KOPT-K1 (cell line): ENCODE results near the gene MEX3A.
"Not testable (repeated sequence)": the region's sequence is repeated elsewhere in the genome, so short reads cannot be mapped to it uniquely, and the experiment has no call there.

Experiments
- H3K27ac ChIP-seq: fragments of 200-600 bp; sonication (generic); 2 replicates; pipeline ENCODE4 v1.5.1; 2016; ENCODE audit warnings: antibody characterized with exemption, mild to moderate bottlenecking, low read depth, low read length; ENCODE audit not compliant: poor library complexity, severe bottlenecking
- H3K36me3 ChIP-seq: fragments of 200-600 bp; sonication (generic); 2 replicates; pipeline ENCODE4 v1.5.1; 2017; ENCODE audit warnings: antibody characterized with exemption, mild to moderate bottlenecking, low read length, moderate library complexity; ENCODE audit not compliant: insufficient read depth
- H3K9me3 ChIP-seq: fragments of 200-600 bp; sonication (generic); 2 replicates; pipeline ENCODE4 v1.5.1; 2017; ENCODE audit warnings: antibody characterized with exemption, low read length, mild to moderate bottlenecking; ENCODE audit not compliant: insufficient read depth, poor library complexity, severe bottlenecking

Gene MEX3A, protein sequence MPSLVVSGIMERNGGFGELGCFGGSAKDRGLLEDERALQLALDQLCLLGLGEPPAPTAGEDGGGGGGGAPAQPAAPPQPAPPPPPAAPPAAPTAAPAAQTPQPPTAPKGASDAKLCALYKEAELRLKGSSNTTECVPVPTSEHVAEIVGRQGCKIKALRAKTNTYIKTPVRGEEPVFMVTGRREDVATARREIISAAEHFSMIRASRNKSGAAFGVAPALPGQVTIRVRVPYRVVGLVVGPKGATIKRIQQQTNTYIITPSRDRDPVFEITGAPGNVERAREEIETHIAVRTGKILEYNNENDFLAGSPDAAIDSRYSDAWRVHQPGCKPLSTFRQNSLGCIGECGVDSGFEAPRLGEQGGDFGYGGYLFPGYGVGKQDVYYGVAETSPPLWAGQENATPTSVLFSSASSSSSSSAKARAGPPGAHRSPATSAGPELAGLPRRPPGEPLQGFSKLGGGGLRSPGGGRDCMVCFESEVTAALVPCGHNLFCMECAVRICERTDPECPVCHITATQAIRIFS

DNA sequence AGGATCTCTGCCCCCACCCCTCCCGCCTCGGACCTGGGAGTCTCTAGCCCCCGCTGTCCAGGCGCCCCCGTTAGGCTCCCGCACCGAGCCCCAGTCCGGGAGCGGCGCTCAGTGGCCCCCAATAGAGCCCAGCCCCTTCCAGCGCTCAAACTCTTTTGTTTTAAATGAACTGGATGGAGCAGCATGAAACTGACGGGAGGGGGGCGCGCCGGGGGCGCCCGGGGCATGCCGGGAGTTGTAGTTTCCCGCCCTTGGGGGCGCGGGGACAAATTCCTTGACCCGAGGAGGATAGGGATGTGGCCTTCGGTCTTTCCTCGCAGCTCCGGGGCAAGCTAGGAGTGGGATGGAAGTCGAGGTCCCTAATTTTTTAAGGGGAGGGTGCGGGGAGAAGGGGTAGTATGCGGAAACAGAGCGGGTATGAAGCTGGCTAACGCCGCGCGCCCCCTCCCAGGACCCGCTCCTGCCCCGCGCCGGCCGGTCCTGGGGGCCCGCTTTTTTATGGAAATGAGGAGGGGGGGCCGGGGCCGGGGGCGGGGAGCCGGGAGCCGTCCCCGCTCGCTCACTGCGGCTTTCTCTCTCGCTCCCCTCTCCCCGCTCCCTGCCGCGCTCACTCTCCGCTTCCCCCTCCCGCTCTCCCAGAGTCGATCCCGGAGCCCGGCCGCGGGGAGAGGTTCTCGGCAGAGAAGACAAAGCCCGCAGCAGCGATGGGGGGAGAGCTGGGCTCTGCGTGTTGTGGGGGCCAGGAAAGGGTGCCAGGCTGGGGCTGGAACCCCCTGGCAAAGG, at the start of gene MEX3A:
Gene MEX3A, minus strand, starts transcription at position 157 of the 783 bp plus-strand sequence. CDS start 467 bp downstream, outside the sequence.
- H3K36me3 ChIP-seq = no peaks in the 10 kb centered on the region
- no peaks in the 10 kb centered on the region for H3K9me3 ChIP-seq
- peak within 1 kb of the TSS; percentile 4 for H3K27ac ChIP-seq

DNA sequence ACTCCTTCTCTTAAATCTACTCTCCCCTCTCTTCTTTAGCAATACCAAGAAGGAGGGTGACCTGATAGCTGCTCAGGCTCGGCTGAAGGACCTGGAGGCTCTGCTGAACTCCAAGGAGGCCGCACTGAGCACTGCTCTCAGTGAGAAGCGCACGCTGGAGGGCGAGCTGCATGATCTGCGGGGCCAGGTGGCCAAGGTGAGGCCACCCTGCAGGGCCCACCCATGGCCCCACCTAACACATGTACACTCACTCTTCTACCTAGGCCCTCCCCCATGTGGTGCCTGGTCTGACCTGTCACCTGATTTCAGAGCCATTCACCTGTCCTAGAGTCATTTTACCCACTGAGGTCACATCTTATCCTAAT, 48.3 kb upstream of the MEX3A start:
- Histone ChIP-seq H3K36me3 (no peaks in the 10 kb centered on the region), H3K9me3 (no peaks in the 10 kb centered on the region), H3K27ac (no peak overlapping the region)

DNA sequence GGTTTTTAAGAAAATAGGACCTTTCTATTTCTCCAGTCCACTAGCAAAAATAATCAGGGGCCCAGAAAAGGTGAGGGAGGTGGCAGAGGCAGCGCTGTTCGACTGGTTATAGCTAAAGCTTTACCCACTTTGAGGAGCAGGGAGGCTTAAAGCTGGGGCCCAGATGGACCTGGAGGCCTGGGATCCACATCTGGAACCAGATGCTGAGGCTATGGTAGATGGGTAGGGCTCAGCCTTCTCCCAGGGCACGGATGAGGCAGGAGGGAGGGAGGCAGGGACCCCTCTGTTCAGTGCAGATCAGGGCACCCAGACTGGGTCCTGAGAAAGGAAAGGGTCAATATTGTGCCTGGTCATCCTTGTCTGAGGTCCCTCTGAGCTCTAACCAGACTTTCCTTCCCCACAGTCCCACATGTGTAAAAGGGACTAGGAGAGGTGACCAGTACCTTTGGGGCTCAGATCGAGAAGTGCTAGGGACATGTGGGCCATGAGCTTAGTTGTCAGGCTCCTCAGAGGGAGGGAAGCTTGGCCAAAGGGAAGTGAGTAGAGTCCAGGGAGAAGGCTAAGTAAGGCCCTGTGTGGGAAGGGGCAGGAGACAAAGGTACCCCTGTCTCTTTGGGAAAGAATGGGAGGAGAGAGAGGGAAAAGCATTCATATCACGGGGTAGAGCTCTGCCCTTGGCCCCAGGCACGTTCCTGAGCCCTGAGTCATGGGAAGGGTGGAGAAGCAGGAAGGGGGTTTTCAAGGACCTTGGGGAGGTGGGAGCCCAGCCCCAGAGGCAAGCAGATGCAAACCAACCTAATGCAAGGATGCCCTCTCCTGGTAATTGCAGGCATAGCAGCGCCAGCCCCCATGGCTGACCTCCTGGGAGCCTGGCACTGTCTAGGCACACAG, 47.7 kb upstream of the MEX3A start:
- Histone ChIP-seq H3K36me3 (no peaks in the 10 kb centered on the region), H3K27ac (no peak overlapping the region), H3K9me3 (no peaks in the 10 kb centered on the region)

DNA sequence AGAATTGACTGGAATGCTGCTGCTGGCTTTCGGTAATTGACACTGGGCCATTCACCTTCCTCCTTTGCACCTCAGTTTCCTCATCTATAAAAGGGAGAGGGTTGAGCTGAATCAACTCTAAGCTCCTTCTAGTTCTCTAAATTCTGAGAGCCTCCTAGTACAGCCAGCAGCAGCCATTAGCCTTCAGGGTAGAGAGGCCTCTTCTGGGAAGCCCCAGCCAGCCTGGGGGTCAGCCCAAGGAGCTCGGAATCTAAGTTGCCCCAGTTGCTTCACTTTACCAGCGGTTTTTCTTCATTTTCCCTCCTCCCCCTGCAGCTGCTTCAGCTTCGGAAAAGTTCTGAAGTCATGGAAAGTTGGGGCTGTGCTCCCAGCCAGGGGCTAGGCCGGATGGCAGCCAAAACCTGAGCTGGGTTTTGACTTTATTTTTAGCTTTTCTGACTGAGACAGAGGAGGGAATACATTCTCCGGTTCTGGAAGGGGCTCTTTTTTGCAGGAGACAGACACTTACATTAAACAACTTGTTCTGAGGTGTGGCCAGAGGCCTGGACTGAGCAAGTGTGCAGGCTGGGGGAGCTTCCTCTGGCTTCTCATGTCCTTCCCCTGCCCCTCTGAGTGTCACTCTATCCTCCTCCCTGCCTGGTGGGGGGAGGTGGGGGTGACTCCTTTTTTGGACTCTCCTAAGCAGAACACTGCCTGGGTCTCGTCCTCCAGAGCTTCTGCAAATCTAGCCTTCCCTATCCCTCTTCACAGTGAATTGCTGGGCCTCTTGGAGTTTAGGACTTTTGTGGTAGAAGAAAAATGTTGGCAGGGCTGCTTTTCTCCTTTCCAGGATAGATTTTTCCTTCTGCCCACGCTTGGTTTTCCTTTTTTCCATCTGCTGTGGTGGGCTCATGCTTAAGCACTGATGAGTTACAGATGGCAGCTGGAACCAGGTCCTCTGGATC, 46.7 kb upstream of the MEX3A start:
- H3K27ac ChIP-seq = no peak overlapping the region
- H3K36me3 ChIP-seq = no peaks in the 10 kb centered on the region

DNA sequence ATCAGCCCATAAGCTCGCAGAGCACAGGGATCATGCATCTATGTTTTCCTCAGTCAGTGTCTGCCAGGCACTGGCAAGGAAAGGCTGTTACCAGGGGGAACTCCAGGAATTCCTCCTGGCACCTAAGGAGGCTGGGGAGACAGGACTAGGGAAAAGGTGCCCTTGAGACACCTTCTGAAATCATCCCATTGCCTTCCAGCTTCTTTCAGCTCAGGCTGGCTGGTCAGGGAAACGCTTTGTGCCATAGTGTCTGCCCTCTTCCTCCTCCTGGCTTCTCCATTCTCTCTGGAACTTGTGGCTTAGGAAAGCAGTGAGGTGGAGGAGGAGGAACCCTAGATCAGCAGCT, 46.0 kb upstream of the MEX3A start:
- Histone ChIP-seq H3K27ac (no peak overlapping the region), H3K36me3 (no peaks in the 10 kb centered on the region), H3K9me3 (no peaks in the 10 kb centered on the region)

More for the DNA sequence above, 46.7 kb upstream of the MEX3A start:
- no peaks in the 10 kb centered on the region for H3K9me3 ChIP-seq

DNA sequence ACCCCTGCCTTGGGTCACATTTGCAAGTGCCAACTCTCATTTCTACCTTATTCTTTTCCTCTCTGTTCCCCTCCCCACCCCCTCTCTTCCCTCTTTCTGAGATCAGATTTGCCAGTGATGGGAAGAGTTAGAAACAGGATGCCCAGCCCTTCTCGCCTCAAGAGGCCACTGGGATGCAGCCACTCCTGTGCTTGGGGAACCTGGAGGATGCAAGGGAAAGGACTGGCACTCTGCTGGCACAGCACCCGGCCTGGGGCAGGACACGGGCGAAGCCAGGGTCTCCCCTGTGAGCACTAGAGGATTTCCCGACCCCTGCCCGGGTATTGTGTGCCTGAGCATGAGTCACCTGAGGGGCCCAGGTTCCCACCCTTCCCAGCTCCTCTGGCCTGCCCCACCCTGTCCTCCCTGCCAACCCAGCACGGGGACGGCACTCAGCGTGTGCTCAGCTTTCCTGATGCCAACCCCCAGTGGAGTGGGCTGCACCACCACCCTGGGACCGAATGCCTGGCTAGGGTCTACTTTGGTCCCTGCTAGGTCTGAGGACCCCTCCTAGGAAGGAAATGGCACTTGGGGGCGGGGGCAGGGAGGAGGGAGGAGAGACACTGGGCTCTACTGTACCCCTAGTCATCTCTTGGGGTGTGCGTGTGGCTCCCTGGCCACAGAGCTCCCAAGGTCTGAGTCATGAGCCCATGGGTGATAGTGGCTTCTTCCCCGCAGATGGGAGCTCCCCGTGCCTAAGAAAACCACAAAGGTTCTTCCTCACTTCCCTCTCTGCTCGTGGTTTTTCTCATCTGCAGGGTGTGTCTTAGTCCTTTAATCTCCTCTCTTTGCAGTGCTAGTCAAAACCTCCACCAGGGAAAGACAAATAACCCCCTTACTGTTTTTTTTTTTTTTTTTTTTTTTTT, 44.6 kb upstream of the MEX3A start:
- H3K9me3 ChIP-seq = no peaks in the 10 kb centered on the region
- no peak overlapping the region for H3K27ac ChIP-seq
- H3K36me3 ChIP-seq = no peaks in the 10 kb centered on the region

DNA sequence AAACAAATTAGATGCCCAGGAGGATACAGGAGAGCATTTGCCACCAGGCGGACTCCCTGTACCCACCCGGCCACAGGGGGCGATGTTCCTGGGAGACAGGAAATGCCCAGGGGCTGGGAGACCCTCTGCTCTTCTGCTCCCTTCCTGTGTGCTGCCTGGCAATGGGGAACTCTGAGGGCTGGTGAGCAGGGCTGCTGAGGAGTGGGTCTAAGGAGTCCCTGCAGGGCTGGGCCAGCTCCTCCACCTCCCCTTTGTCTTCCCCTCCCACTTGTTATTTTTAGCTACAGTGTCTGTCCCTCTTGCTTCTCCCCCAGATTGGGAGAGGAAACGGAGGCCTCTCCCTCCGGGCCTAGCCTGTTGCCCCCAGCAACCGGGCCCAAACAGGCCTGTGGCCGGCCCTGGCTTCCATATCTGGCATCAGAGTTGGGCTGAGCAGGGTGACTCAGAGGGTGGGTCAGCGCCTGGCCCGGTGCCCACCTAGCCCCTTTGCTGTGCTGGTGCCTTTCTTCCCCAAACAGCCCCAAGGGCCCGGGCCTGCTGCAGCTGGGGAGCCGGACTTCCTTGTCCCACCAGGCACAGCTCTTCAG, 43.9 kb upstream of the MEX3A start:
- no peak overlapping the region for H3K27ac ChIP-seq

DNA sequence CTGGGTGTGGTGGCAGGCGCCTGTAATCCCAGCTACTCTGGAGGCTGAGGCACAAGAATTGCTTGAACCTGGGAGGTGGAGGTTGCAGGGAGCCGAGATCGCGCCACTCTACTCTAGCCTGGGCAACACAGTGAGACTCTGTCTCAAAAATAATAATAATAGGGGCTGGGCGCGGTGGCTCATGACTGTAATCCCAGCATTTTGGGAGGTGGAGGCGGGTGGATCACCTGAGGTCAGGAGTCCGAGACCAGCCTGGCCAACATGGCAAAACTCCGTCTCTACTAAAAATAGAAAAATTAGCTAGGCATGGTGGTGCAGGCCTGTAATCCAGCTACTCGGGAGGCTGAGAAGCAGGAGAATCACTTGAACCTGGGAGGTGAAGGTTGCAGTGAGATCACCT, 43.3 kb upstream of the MEX3A start:
- not testable (repeated sequence) for H3K27ac ChIP-seq, H3K36me3 ChIP-seq, H3K9me3 ChIP-seq

More for the DNA sequence above, 43.9 kb upstream of the MEX3A start:
- no peaks in the 10 kb centered on the region for H3K36me3 ChIP-seq
- H3K9me3 ChIP-seq = no peaks in the 10 kb centered on the region

DNA sequence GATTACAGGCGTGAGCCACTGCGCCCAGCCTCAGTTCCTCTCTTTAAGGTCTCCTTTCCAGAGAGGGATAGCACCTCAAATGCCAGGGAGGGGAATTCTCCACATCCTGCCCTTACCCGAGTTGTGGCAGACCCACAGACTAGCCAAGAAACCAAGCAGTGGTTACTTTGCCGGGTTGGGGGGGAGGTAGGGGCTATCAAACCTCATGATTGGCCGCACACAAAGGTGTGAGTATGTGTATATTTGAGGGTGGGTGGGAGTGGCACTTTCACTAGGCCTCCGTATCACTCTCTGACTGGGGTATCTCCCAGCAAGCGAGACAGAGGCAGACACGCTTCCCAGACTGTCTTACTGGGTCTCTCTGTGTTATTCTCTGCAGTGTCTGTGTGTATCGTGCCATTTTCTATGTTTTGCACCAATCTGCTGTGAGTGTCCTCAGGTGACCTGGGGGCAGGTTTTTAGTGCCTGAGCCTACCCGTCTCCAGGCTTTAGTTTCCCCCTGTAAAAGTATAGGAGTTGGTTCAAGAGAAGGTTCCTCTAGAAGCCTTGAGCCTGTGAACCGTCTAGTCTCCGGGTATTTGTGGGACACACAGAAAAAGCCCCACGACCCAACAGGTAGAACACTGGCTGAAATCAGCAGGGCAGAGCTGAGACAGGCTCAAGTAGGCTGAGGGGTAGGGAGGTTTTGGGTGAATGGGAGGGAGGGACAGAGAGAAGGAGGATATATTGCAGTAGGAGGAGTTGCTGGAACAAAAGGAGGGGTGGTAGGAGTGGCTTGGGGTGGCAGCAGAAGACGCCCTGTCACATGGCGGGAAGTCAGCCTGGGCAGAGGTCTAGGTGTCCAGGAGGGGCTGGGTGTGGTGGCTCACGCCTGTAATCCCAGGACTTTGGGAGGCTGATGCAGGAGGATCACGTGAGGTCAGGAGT, 42.6 kb upstream of the MEX3A start:
- Histone ChIP-seq H3K27ac (no peak overlapping the region), H3K9me3 (no peaks in the 10 kb centered on the region), H3K36me3 (no peaks in the 10 kb centered on the region)

DNA sequence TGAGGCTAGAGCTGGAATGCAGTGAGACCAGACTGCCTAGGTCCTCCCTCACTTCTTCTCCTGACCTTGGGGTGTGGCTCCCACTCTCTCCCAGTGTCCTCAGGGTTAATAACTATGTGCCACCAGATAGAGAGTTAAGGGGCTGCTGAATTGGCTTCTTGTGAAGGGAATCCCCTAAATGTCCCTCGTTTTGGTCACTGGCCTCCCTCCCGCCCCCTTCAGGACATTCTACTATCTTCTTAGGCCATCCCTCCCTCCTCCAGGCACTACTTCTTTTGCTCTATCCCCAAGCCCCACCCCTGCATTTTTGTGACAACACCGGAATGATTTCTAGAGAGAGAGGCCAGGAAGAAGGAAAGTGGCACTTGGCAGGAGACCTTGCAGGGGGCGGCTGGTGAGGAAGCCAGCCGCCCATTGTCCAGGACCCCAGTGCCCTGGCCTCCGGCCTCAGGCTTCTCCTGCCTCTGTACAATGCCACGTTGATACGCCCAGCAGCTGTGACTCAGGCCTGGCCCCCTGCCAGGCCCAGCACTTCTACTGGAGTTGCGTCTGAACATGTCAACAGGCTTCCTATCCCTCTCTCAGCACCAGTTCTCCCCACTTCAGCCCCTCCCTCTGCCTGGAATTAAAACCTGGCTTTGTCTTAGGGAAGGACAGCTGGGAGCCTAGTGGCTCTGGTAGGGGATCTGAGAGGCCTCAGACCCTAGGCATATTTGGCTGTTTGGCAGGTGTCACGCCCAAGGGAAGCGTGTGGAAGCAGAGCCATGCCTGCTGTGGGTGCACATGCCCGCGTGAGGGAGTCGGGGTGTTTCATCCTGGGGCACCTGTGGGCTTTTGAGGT, 41.3 kb upstream of the MEX3A start:
- Histone ChIP-seq H3K36me3 (no peaks in the 10 kb centered on the region), H3K27ac (no peak overlapping the region), H3K9me3 (no peaks in the 10 kb centered on the region)

DNA sequence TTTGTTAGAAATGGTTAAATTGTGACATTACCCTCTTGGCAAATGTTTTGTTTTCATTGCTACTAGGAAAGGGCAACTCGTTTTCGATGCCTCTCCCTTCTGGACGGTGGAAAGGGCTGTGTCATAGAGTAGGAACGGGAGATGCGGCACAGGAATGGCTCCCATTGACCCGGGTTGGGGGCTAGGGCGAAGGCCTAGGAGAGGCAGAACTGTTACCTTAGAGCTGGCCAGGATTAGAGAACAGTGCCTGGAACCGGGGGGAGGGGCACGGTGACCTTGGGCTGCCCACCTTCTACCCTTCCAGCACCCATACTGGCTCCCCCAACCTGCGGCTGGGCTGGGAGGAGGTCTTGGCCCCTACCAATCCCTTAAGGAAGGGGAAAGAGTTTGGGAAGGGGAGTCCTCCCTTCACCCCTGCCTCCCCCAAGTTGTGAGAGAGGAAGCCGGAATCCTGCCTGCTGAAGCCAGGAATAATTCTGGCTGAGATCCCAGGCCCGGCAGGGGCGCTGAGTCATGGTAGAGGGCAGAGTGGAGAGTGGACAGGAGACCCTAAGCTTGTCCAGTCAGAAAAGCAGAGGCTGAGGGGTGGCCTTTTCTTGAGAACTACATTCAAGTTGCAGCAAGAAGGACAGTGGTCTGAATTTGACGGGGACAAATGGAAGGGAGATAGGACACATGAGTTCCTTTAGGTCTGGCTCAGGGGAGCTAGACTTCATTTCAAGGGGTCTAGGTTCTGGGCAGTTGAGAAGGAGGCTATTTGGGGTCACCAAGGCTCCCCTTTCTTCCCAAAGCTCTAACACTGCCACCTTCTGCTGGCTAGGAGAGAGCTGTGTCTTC, 40.5 kb upstream of the MEX3A start:
- no peak overlapping the region for H3K27ac ChIP-seq
- no peaks in the 10 kb centered on the region for H3K9me3 ChIP-seq
- H3K36me3 ChIP-seq = no peaks in the 10 kb centered on the region
